Osteocyte (in vitro differentiated cells): ENCODE results near the gene HTR4. TPM values are rescaled to one million over a fixed set of nuclear protein-coding genes. Genes with fewer than 3 reads are reported as not detected.

Experiments used
- DNase-seq: peaks from one replicate; pipeline ENCODE4 v3.0.0; 2021; ENCODE audit warnings: mixed read lengths; ENCODE audit not compliant: unreplicated experiment; ENCODE audit errors: extremely low spot score
- H3K27ac Mint-ChIP-seq: one replicate; pipeline ENCODE4 v1.8.0; 2021; ENCODE audit warnings: mild to moderate bottlenecking, mixed read lengths; ENCODE audit not compliant: unreplicated experiment
- H3K27me3 Mint-ChIP-seq: one replicate; pipeline ENCODE4 v1.8.0; 2021; ENCODE audit warnings: mixed read lengths; ENCODE audit not compliant: unreplicated experiment
- H3K36me3 Mint-ChIP-seq: one replicate; pipeline ENCODE4 v1.8.0; 2021; ENCODE audit warnings: mixed read lengths; ENCODE audit not compliant: unreplicated experiment
- H3K4me1 Mint-ChIP-seq: one replicate; pipeline ENCODE4 v1.8.0; 2021; ENCODE audit warnings: mixed read lengths; ENCODE audit not compliant: unreplicated experiment
- H3K4me3 Mint-ChIP-seq: one replicate; pipeline ENCODE4 v1.8.0; 2021; ENCODE audit warnings: mild to moderate bottlenecking, moderate library complexity, mixed read lengths; ENCODE audit not compliant: unreplicated experiment
- H3K9me3 Mint-ChIP-seq: one replicate; pipeline ENCODE4 v1.8.0; 2021; ENCODE audit warnings: mixed read lengths; ENCODE audit not compliant: unreplicated experiment
- CTCF ChIP-seq: fragments of 200-600 bp; sonication (generic); IDR thresholded peaks from 2 replicates; pipeline ENCODE4 v1.5.0; 2021; ENCODE audit warnings: antibody characterized with exemption, mild to moderate bottlenecking, moderate library complexity
- total RNA-seq: library from RNA; stranded (reverse); gene quantifications from 2 replicates; pipeline ENCODE4 v1.2.1, GENCODE V29; 2021

HTR4 gene
- total RNA-seq, 1 donor from 2014 or later: not detected

GRCh38 chr5:148586796-148587195, 67.5 kb downstream of the HTR4 start:
- Mint-ChIP-seq H3K36me3 (no peaks in the 10 kb centered on the region), H3K27me3 (peaks cover 9% of the 10 kb centered on the region), H3K9me3 (no peaks in the 10 kb centered on the region), H3K4me1 (no peaks in the 10 kb centered on the region), H3K4me3 (no peak overlapping the region), H3K27ac (no peak overlapping the region)
- no peak for TF ChIP-seq CTCF
- no peak for DNase-seq

GRCh38 chr5:148585988-148586387, 68.3 kb downstream of the HTR4 start:
- no peak overlapping the region for H3K4me3 Mint-ChIP-seq
- TF ChIP-seq CTCF: no peak
- no peak overlapping the region for H3K27ac Mint-ChIP-seq
- no peaks in the 10 kb centered on the region for H3K9me3 Mint-ChIP-seq
- no peaks in the 10 kb centered on the region for H3K4me1 Mint-ChIP-seq
- no peaks in the 10 kb centered on the region for H3K36me3 Mint-ChIP-seq
- no peak for DNase-seq
- H3K27me3 Mint-ChIP-seq: peaks cover 9% of the 10 kb centered on the region

GRCh38 chr5:148584103-148584502, 70.2 kb downstream of the HTR4 start:
- Mint-ChIP-seq H3K36me3 (no peaks in the 10 kb centered on the region), H3K4me3 (no peak overlapping the region)

GRCh38 chr5:148583421-148583965, 70.8 kb downstream of the HTR4 start:
- Mint-ChIP-seq H3K9me3 (no peaks in the 10 kb centered on the region), H3K27me3 (peaks cover 10% of the 10 kb centered on the region), H3K36me3 (no peaks in the 10 kb centered on the region), H3K27ac (no peak overlapping the region), H3K4me3 (no peak overlapping the region), H3K4me1 (no peaks in the 10 kb centered on the region)
- TF ChIP-seq CTCF: no peak
- no peak for DNase-seq

More at GRCh38 chr5:148584103-148584502, 70.2 kb downstream of the HTR4 start:
- H3K27me3 Mint-ChIP-seq: peaks cover 10% of the 10 kb centered on the region
- no peak for DNase-seq
- no peak overlapping the region for H3K27ac Mint-ChIP-seq
- no peaks in the 10 kb centered on the region for H3K4me1 Mint-ChIP-seq
- no peak for TF ChIP-seq CTCF
- H3K9me3 Mint-ChIP-seq: no peaks in the 10 kb centered on the region

- no peak for DNase-seq
- no peaks in the 10 kb centered on the region for H3K9me3 Mint-ChIP-seq
- peaks cover 18% of the 10 kb centered on the region for H3K27me3 Mint-ChIP-seq
- no peaks in the 10 kb centered on the region for H3K4me1 Mint-ChIP-seq
- H3K4me3 Mint-ChIP-seq: no peak overlapping the region
- TF ChIP-seq CTCF: no peak
- H3K36me3 Mint-ChIP-seq: no peaks in the 10 kb centered on the region
- H3K27ac Mint-ChIP-seq: no peak overlapping the region
Observed at GRCh38 chr5:148574167-148574566, 80.2 kb downstream of the HTR4 start.
